8988T (cell line): ENCODE results near the gene ARL13A.
"Not testable (repeated sequence)": the region's sequence is repeated elsewhere in the genome, so short reads cannot be mapped to it uniquely, and the experiment has no call there.

Source experiments
- DNase-seq: peaks from one replicate; pipeline ENCODE4 v3.0.0; 2011

Gene ARL13A

DNA sequence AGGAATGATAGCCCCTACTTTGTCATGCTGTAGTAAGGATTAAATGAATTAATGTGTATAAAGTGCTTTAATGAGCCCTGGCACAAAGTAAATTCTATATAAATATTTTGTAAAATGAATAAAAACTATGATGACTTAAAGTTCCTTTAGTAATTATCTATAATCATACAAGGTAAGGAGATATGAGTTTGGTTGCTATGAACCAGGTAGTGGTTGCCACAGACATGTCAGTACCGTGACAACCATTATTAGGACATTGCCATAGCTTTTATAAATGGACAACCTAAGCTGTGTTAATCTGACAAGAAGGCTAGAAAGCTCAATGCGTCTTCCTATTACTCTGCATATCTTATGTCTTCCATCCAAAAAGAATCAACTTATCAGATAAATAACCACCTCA is at the start of gene ARL13A:
Gene ARL13A, plus strand, starts transcription at position 301 of the 400 bp plus-strand sequence. CDS start 3,982 bp downstream, outside the sequence.
- no peak for DNase-seq

GRCh38 chrX:100924375-100924774 is 45.1 kb upstream of the ARL13A start:
- no peak for DNase-seq

- DNase-seq = no peak
Measured at GRCh38 chrX:100926453-100926852, 43.1 kb upstream of the ARL13A start.

- DNase-seq = peak; percentile 18
Measured at GRCh38 chrX:100928660-100929613, 40.6 kb upstream of the ARL13A start, which contains the start of gene XKRX. TSS of gene XKRX (minus strand) at chrX:100928917. CDS start at chrX:100928304, 613 bp downstream.

DNA sequence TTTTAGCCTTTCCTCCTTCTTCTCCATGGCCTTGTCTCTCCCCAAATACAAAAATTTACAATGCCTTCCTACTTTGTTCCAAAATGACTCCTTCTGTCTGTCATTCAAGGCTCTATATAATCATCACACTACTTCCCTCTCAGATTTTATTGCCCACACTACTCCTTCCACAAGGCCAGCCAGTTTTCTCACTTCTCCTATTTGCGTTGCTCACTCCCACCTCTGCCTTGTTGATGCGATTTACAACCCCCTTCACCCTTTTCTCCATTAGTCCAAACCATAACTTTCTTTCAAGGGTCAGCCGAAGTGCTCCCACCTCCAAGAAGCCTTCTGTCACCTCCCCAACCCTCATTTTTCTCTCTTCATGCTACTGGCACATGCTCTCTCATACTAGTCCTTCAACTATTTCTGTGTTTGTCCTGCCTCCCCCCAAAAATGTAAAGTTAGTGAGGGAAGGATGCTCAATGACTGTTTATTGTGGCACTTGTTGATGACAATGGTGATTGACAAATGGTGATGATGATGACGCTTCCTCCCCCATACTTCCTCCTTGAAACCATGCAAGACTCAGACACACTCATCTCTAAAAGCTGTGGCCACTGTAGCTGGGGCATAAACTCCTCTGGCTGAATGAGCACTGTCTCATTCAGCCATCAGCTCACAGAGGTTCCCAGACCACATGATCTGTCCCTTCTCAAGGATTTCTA is 38.1 kb upstream of the ARL13A start:
- DNase-seq = no peak

DNA sequence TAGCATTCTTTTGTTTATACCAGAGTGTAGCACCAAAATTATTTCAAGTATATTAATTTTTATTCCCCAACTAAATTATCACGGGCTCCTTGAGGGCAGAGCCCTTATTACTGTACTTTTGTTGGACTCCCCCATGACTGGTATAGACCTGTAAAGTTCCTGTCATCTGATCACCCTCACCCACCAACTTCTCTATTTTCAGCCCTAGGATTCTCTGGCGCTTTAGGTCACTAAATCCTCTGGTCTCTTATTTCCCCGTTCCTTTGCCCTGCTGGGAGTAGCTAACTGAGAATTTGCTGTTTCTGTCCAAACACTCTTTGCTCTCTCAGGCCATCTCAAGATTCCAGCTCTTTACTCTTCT is 37.6 kb upstream of the ARL13A start:
- no peak for DNase-seq

DNA sequence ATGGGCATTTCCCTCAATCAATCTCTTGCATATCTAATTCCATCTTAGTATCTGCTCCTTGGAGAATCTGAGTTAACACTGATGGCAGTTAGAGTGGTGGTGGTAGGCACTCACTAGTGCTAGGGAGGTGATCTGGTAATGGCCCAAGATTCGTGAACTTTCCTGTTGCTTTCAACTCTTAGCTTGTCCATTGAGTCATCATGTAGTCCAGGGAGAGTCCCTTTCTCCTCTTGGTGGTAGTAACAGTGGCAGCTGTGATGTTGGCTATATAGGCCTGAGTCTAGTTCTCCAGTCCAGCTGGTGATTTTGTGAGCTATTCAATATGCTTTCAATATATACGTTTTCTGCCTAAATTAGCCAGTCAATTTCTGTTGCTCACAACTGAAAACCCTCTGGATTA is 33.7 kb upstream of the ARL13A start:
- no peak for DNase-seq

GRCh38 chrX:100939333-100939732 is 30.2 kb upstream of the ARL13A start:
- no peak for DNase-seq

DNA sequence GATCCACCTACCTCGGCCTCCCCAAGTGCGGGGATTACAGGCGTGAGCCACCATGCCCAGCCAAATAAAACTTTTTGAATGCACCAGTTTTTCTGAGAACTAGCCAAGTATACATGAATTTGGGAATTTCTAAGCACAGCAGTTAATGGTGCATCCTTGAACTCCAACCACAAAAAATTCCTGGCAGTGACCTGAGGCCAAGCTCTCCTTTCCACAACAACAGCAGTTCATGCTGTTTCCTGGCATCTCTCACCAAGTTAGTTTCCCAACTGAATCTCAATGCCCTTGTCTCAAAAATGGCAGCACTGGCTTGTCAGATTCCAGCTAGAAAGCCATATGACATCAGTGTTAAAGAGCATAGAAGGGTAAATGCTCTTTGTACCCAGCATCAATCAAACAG is 24.9 kb upstream of the ARL13A start:
- no peak for DNase-seq

DNA sequence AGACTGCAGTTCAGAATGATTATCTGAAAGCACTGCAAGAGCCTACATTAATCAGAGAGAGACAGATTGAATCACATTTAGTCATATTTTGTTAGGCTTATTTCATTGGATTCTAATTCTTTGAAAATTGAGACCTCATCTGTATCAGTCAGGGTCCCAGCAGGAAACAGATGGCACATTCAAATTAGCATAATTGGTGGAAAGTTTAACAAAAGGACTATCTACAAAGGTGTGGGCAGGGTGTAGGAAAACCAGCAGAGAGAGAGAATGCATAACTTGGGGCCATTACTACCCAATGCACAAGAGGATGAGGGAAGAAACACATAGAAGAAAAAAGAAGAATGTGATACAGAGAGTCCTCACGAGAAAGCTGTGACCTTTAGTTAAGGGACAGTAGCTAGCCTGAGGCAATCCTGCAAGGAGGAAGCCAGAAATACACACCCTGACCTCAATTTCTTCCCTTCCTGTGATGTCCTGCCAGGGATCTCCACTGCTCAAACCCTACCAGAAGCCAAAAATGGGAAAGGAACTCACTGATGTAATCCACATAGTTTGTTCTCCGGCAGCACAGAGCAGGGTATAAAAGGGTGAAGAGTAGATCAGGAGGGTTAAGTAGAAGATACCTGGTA is 23.1 kb upstream of the ARL13A start:
- no peak for DNase-seq

GRCh38 chrX:100948557-100948956 is 21.0 kb upstream of the ARL13A start:
- DNase-seq = no peak

DNA sequence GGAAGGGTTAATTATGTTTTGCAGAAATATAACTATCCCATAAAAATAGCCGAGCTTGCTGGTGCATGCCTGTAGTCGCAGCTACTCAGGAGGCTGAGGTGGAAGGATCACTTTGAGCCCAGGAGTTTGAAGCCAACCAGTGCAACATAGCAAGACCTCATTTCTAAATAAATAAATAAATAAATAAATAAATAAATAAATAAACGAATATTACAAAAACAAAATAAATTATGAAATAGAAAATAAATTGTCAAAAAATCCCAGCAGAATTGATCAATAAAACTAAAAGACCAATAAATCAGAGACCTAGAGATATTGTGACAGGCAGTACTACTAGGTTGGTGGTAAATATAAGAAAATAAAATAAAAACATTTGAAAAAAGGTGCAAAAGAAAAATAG is 6.7 kb upstream of the ARL13A start:
- DNase-seq = no peak

- no peak for DNase-seq
Measured at GRCh38 chrX:100964362-100964761, 5.1 kb upstream of the ARL13A start.

- no peak for DNase-seq
Measured at GRCh38 chrX:100969936-100970335, 428 bp downstream of the ARL13A start.

- DNase-seq = no peak
Measured at GRCh38 chrX:100973411-100973810, 3.9 kb downstream of the ARL13A start.

DNA sequence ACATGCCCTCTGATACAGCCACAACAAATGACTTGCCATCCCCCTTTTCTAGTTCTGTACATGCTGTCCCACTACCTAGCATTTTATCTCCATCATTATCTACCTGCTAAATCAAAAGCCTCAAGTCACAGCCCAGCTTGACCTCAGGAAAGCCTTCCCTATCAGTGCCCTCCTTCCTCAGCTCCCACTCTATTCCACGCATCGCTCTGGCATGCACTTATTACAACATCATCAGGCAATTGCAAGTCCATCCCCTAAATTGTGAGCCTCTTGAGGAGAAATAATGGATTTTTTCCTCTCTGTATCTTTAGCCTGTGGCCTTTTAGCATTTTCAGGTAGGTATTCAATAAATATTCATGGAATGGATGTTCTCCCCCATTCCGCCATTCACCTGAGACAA is 5.7 kb downstream of the ARL13A start:
- no peak for DNase-seq

DNA sequence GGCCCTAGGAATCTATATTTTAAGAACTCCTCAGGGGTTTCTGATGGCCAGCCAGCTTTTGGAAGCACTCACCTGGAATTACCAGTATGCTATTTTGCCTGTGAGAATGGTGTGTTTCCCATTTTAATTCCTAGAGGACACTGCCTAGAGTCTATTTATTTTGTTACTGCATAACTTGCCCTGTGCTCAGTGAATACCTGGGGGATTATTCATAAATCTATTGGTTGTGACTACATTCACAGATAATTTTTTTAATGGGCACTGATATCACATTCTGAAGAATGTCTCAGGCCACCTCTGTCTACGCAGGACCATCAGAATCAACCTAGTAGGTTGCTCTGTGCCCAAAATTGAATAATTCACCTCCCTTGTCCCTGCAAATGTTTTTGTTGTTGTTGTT is 6.7 kb downstream of the ARL13A start:
- no peak for DNase-seq

- DNase-seq = no peak
Measured at GRCh38 chrX:100979881-100980607, 10.5 kb downstream of the ARL13A start.

DNA sequence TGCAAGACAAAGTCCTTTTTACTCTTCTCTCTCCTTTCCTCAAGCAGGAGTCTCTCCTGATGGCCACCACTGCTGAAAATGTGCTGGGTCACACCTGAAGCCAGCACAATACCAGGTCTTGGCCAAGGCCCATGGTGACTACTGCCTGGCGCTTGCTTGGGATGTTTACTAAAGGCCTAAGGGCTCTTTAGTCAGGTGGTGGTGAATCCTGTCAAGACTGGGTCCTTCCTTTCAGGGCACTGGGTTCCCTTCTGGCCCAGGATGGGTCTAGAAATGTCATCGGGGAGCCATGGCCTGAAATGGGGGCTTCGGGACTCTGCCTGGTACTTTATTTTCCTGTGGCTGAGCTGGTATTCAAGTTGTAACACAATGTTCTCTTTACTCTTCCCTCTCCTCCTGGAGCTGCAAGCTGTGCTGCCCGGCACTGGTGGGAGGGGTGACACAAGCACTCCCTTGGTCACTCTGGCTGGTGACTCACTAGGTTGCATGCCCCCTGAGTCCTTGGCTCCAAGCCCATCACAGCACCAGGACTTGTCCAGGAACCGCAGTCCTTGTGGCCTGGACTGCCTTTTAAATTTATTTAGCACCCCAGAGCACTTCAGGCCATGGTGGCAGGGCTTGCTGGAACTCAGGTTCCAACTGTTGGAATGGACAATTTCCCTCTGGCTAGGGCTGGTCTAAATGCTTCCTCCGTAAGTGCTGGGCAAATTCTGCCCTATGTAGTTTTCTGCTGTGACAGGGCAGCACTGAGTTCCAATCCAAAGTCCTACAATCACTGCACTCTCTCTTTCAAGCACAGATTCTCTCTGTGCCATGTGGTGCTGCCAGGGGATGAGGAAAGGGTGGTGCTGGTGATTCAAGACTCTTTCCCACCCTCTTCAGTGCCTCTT is 11.3 kb downstream of the ARL13A start:
- no peak for DNase-seq

DNA sequence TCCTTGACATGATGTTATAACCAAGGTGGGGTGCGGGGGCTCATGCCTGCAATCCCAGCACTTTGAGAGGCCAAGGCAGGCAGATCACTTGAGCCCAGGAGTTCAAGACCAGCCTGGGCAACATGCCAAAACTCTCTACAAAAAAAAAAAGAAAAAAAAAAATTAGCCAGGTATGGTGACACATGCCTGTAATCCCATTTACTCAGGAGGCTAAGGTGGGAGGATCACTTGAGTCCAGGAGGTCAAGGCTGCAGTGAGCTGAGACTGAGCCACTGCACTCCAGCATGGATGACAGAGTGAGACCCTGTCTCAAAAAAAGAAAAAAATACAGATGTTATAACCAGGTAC is 12.0 kb downstream of the ARL13A start:
- not testable (repeated sequence) for DNase-seq

DNA sequence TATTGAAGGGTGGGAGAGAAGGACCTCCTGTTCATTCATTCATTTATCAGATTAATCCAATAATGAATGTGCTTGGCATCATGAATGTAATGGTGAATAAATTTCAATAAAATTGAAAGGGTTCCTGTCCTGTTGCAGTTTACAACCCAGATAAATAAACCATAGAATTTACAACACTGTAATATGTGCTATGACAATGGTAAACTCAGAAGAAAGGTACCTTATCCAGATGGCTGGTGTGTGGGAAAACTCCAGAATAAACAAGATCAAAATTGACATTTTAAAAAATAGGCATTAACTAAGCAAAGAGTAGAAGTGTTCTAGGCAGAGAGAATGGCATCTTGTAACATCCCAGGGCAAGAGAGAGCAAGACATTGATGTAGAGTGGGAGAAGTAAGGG is 15.3 kb downstream of the ARL13A start:
- no peak for DNase-seq

DNA sequence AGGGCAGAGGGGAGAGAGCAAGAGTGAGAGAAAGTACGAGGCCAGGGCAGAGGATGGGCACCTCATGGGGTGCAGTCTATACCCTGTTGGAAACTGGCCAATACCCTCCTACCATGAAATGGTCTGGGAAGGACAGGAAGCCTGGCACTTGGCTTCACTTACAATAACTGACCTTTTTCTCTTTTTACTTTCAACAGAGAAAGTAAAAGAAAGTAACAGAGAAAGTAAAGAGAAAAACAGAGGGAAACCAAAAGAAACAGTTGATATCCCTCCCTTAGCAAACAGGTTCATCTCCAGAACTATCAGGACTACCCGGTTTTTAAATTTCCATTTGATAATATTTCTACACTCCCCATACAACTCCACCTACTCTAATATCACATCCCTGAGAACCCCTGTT is 20.6 kb downstream of the ARL13A start:
- DNase-seq = no peak
